GM12873 (cell line): ENCODE measurements around the gene FBXO7.

Experiments used
- CTCF ChIP-seq: IDR thresholded peaks from 2 replicates; pipeline ENCODE4 v1.5.1; 2012; ENCODE audit warnings: low read depth, mild to moderate bottlenecking, moderate library complexity, low read length, control low read depth; ENCODE audit not compliant: insufficient read depth; ENCODE audit errors: missing control alignments

The FBXO7 gene

GRCh38 chr22:32474635-32475467 is at the start of gene FBXO7:
FBXO7 (plus strand) TSS chr22:32474811; CDS start chr22:32475003, 192 bp downstream.
- peak; percentile 4 for TF ChIP-seq CTCF

- TF ChIP-seq CTCF: no peak
These were observed 47.7 kb upstream of the FBXO7 start for GRCh38 chr22:32426881-32427280.

- no peak for TF ChIP-seq CTCF
These were observed 44.3 kb upstream of the FBXO7 start for GRCh38 chr22:32430352-32430751.

- TF ChIP-seq CTCF: peak; percentile 50
These were observed 30.5 kb upstream of the FBXO7 start for GRCh38 chr22:32444068-32444467.

GRCh38 chr22:32446321-32446720 is 28.3 kb upstream of the FBXO7 start:
- no peak for TF ChIP-seq CTCF

GRCh38 chr22:32448980-32449379 is 25.6 kb upstream of the FBXO7 start:
- no peak for TF ChIP-seq CTCF

- no peak for TF ChIP-seq CTCF
These were observed 17.6 kb upstream of the FBXO7 start for GRCh38 chr22:32457031-32457430.
